GM18526 (cell line): ENCODE data around the gene CLCN6.

Experiments used
- POLR2A ChIP-seq: IDR thresholded peaks from 3 replicates; pipeline ENCODE4 v1.6.1; 2011; ENCODE audit not compliant: insufficient read length; ENCODE audit errors: extremely low read depth

Gene CLCN6

GRCh38 chr1:11869104-11869503, 63.1 kb downstream of the CLCN6 start:
- TF ChIP-seq POLR2A, result no peak

- no peak for TF ChIP-seq POLR2A
Measured at GRCh38 chr1:11869650-11870207, 63.7 kb downstream of the CLCN6 start.

GRCh38 chr1:11872545-11872944, 66.6 kb downstream of the CLCN6 start:
- no peak for TF ChIP-seq POLR2A

GRCh38 chr1:11873395-11874257, 67.6 kb downstream of the CLCN6 start:
- TF ChIP-seq POLR2A, result no peak

GRCh38 chr1:11874258-11874562, 68.2 kb downstream of the CLCN6 start:
- no peak for TF ChIP-seq POLR2A

- TF ChIP-seq POLR2A, result no peak
Measured at GRCh38 chr1:11874624-11875023, 68.6 kb downstream of the CLCN6 start.

GRCh38 chr1:11875094-11875493, 69.1 kb downstream of the CLCN6 start:
- no peak for TF ChIP-seq POLR2A

- no peak for TF ChIP-seq POLR2A
Measured at GRCh38 chr1:11877074-11877473, 71.1 kb downstream of the CLCN6 start.

GRCh38 chr1:11878081-11878890, 72.3 kb downstream of the CLCN6 start:
- TF ChIP-seq POLR2A, result no peak

GRCh38 chr1:11878891-11879190, 72.8 kb downstream of the CLCN6 start:
- TF ChIP-seq POLR2A, result no peak

GRCh38 chr1:11879311-11880180, 73.6 kb downstream of the CLCN6 start:
- TF ChIP-seq POLR2A, result no peak

- no peak for TF ChIP-seq POLR2A
Measured at GRCh38 chr1:11880181-11880575, 74.2 kb downstream of the CLCN6 start.

GRCh38 chr1:11880911-11881748, 75.1 kb downstream of the CLCN6 start:
- no peak for TF ChIP-seq POLR2A

GRCh38 chr1:11881749-11882441, 75.9 kb downstream of the CLCN6 start:
- TF ChIP-seq POLR2A, result no peak
